ENCODE measurements around the gene LNPEP. TPM values are rescaled to one million over a fixed set of nuclear protein-coding genes. Genes with fewer than 3 reads are reported as not detected.

The LNPEP gene
- total and polyA plus RNA-seq, 2 of the 13 experiments (the other 11 are each of a cell fraction or from before 2014, with no cell fraction given) = 8.0 to 16.9 TPM

DNA sequence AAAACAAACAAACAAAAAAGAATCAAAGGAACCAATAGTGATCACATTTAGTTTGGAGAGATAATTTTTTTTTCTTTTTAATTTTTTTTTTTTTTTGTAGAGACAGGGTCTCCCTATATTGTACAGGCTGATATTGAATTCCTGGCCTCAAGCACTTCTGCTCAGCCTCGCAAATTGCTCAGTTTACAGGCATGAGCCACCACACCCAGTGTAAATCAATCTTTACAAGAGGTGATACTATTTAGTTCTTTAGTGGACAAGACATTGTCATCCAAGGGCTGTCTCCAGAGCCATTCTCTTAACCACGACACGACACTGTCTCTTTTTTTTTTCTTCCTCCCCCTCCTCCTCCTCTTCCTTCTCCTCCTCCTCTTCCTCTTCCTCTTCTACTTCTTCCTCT is 30.0 kb upstream of the LNPEP start (continued):
- TF ChIP-seq, protein P1, sequence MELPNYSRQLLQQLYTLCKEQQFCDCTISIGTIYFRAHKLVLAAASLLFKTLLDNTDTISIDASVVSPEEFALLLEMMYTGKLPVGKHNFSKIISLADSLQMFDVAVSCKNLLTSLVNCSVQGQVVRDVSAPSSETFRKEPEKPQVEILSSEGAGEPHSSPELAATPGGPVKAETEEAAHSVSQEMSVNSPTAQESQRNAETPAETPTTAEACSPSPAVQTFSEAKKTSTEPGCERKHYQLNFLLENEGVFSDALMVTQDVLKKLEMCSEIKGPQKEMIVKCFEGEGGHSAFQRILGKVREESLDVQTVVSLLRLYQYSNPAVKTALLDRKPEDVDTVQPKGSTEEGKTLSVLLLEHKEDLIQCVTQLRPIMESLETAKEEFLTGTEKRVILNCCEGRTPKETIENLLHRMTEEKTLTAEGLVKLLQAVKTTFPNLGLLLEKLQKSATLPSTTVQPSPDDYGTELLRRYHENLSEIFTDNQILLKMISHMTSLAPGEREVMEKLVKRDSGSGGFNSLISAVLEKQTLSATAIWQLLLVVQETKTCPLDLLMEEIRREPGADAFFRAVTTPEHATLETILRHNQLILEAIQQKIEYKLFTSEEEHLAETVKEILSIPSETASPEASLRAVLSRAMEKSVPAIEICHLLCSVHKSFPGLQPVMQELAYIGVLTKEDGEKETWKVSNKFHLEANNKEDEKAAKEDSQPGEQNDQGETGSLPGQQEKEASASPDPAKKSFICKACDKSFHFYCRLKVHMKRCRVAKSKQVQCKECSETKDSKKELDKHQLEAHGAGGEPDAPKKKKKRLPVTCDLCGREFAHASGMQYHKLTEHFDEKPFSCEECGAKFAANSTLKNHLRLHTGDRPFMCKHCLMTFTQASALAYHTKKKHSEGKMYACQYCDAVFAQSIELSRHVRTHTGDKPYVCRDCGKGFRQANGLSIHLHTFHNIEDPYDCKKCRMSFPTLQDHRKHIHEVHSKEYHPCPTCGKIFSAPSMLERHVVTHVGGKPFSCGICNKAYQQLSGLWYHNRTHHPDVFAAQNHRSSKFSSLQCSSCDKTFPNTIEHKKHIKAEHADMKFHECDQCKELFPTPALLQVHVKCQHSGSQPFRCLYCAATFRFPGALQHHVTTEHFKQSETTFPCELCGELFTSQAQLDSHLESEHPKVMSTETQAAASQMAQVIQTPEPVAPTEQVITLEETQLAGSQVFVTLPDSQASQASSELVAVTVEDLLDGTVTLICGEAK (IDR thresholded peaks at IDR 0.05) = no peak
- TF ChIP-seq, protein P1 (CRISPR knock-in tag; IDR thresholded peaks at IDR 0.05) = no peak
- TF ChIP-seq TAF1 (CRISPR knock-in tag; IDR thresholded peaks at IDR 0.05) = no peak
- TF ChIP-seq, protein P2, sequence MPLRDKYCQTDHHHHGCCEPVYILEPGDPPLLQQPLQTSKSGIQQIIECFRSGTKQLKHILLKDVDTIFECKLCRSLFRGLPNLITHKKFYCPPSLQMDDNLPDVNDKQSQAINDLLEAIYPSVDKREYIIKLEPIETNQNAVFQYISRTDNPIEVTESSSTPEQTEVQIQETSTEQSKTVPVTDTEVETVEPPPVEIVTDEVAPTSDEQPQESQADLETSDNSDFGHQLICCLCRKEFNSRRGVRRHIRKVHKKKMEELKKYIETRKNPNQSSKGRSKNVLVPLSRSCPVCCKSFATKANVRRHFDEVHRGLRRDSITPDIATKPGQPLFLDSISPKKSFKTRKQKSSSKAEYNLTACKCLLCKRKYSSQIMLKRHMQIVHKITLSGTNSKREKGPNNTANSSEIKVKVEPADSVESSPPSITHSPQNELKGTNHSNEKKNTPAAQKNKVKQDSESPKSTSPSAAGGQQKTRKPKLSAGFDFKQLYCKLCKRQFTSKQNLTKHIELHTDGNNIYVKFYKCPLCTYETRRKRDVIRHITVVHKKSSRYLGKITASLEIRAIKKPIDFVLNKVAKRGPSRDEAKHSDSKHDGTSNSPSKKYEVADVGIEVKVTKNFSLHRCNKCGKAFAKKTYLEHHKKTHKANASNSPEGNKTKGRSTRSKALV (CRISPR knock-in tag; IDR thresholded peaks at IDR 0.05) = no peak
- TF ChIP-seq SAFB2 (CRISPR knock-in tag; IDR thresholded peaks at IDR 0.05; ENCODE audit: borderline replicate concordance, low read depth) = no peak
- no peak for TF ChIP-seq ZNF160 (CRISPR knock-in tag; IDR thresholded peaks at IDR 0.05)
- no peak for TF ChIP-seq FOXP1 (IDR thresholded peaks at IDR 0.05)
- TF ChIP-seq FOXP1 (CRISPR knock-in tag; IDR thresholded peaks at IDR 0.05) = no peak
- no peak for TF ChIP-seq ZNF660 (CRISPR knock-in tag; IDR thresholded peaks at IDR 0.05; ENCODE audit: borderline replicate concordance, low read depth)
- no peak for TF ChIP-seq MTA1 (CRISPR knock-in tag; IDR thresholded peaks at IDR 0.05; ENCODE audit: borderline replicate concordance)
- no peak for TF ChIP-seq ATF7 (IDR thresholded peaks at IDR 0.05)
- TF ChIP-seq ATF7 (CRISPR knock-in tag; IDR thresholded peaks at IDR 0.05) = no peak
- TF ChIP-seq ELF1 (CRISPR knock-in tag; IDR thresholded peaks at IDR 0.05) = no peak
- no peak for TF ChIP-seq SMYD3 (CRISPR knock-in tag; IDR thresholded peaks at IDR 0.05)

Data from HepG2 (cell line).